Memory B cell (primary cell): ENCODE results near the gene SYCE1.

Source experiments
- ATAC-seq: fragments of 150-1000 bp; cut with Tn5 transposase; 2 replicates; pipeline ENCODE4 v1.10.0; 2021; ENCODE audit warnings: low read depth, mild to moderate bottlenecking, moderate library complexity
- DNase-seq, 2 donors: peaks; one replicate each; pipeline ENCODE4 v3.0.0; 2022; ENCODE audit warnings: low spot score in 2 of 2
- H3K27ac Mint-ChIP-seq: one replicate; pipeline ENCODE4 v1.8.0; 2022; ENCODE audit warnings: mild to moderate bottlenecking, moderate library complexity, mixed read lengths
- H3K27me3 Mint-ChIP-seq: one replicate; pipeline ENCODE4 v1.8.0; 2022; ENCODE audit warnings: mixed read lengths
- H3K36me3 Mint-ChIP-seq: one replicate; pipeline ENCODE4 v1.8.0; 2022; ENCODE audit warnings: mild to moderate bottlenecking, mixed read lengths
- H3K4me1 Mint-ChIP-seq: one replicate; pipeline ENCODE4 v1.8.0; 2022; ENCODE audit warnings: mixed read lengths
- H3K4me3 Mint-ChIP-seq: one replicate; pipeline ENCODE4 v1.8.0; 2022; ENCODE audit warnings: mild to moderate bottlenecking, moderate library complexity, mixed read lengths
- H3K9me3 Mint-ChIP-seq: one replicate; pipeline ENCODE4 v1.8.0; 2022; ENCODE audit warnings: mixed read lengths

The SYCE1 gene

GRCh38 chr10:133511907-133512528, 53.4 kb downstream of the SYCE1 start:
- DNase-seq (no peak), ATAC-seq (no peak)
- H3K27ac Mint-ChIP-seq: no peak overlapping the region
- H3K4me3 Mint-ChIP-seq: no peak overlapping the region
- peaks cover 13% of the 10 kb centered on the region for H3K27me3 Mint-ChIP-seq
- peaks cover 11% of the 10 kb centered on the region for H3K9me3 Mint-ChIP-seq
- H3K36me3 Mint-ChIP-seq: peaks cover 11% of the 10 kb centered on the region
- no peaks in the 10 kb centered on the region for H3K4me1 Mint-ChIP-seq

GRCh38 chr10:133511408-133511807, 54.0 kb downstream of the SYCE1 start:
- Mint-ChIP-seq H3K36me3 (peaks cover 11% of the 10 kb centered on the region), H3K4me3 (no peak overlapping the region), H3K9me3 (peaks cover 11% of the 10 kb centered on the region)

GRCh38 chr10:133509700-133510099, 55.7 kb downstream of the SYCE1 start:
- no peak overlapping the region for H3K27ac Mint-ChIP-seq
- no peaks in the 10 kb centered on the region for H3K4me1 Mint-ChIP-seq
- H3K27me3 Mint-ChIP-seq: peaks cover 11% of the 10 kb centered on the region
- ATAC-seq (no peak), DNase-seq (no peak)
- peaks cover 11% of the 10 kb centered on the region for H3K9me3 Mint-ChIP-seq
- H3K36me3 Mint-ChIP-seq: peaks cover 13% of the 10 kb centered on the region
- H3K4me3 Mint-ChIP-seq: no peak overlapping the region

More at GRCh38 chr10:133511408-133511807, 54.0 kb downstream of the SYCE1 start:
- no peak for ATAC-seq
- no peak for DNase-seq
- no peak overlapping the region for H3K27ac Mint-ChIP-seq
- no peaks in the 10 kb centered on the region for H3K4me1 Mint-ChIP-seq
- H3K27me3 Mint-ChIP-seq: peaks cover 13% of the 10 kb centered on the region
